Posterior cingulate gyrus (tissue), 11 donors: Measurements from ENCODE around the gene DISC1.
"Not testable (repeated sequence)": the region's sequence is repeated elsewhere in the genome, so short reads cannot be mapped to it uniquely, and the experiment has no call there.

ENCODE experiments used
- DNase-seq, 10 donors: peaks; one replicate each; pipeline versions ENCODE4 v3.0.0 to v3.0.0-alpha.2; 2020 to 2021; ENCODE audit warnings: mixed read lengths in 3 of 10
- intact Hi-C: fragments of 100-400 bp; cut with DNase I; formaldehyde crosslinking; loops from one replicate; pipeline ENCODE4 v1.15.1; 2023

DISC1 gene

DNA sequence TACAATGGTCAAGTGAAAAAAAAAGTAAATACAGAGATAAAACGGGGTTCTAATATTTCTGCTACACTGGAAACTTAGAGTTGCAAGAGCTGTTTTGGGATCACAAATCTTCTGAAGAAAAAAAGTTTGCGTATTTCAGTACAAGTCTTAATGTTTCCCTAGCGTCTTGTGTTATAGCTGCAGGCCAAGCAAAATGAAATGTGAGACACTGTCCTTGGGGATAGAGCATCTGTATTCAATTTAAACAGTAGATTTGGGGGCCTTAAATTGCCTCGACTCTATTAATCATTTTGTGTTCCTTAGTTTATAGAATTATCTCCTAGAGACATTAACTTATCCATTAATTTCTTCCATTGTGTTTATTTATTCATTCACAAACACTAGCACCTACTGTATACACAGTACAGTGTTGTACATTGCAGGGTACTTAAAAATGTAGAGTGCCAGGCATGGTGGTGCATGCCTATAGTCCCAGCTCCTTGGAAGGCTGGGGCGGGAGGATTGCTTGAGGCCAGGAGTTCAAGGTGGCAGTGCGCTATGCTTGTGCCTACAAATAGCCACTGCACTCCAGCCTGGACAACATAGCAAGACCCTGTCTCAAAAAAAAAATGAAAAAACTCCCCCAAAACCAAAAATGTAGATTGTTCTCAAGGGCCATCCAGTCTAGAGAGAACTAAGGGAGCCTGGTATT is 7.9 kb downstream of the DISC1 start:
- DNase-seq, result no peak
- intact Hi-C loops, result no loop called here

DNA sequence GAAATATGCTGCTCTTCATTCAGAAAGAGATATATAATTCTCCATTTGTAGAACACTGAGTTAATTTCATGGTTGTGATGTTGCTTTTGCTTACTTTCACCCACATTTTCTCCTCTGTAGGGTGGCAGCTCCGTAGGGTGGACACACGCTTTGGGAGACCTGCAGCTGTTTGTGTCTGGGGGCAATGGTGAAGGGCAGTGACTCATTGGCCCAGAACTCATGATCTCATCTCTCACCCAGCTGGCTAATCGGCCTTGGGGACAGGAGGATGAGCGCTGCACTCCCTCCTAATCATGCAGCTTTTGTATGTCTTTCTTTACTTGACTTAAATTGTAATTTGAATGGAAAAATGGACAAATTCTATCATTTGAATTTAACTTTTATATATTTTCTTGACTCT is 9.6 kb downstream of the DISC1 start:
- intact Hi-C loops, result no loop called here
- peak in 5 of 10 donors; percentile 40 to 89 (median 48) for DNase-seq

DNA sequence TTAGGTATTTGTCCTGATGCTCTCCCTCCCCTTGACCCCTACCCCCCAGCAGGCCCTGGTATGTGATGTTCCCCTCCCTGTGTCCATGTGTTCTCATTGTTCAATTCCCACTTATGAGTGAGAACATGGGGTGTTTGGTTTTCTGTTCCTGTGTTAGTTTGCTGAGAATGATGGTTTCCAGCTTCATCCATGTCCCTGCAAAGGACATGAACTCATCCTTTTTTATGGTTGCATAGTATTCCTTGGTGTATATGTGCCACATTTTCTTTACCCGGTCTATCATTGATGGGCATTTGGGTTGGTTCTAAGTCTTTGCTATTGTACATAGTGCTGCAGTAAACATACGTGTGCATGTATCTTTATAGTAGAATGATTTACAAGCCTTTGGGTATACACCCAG is 10.3 kb downstream of the DISC1 start:
- intact Hi-C loops, DNase-seq: not testable (repeated sequence)

- intact Hi-C loops, result no loop called here
- no peak for DNase-seq
Measured at GRCh38 chr1:231638647-231639046, 12.1 kb downstream of the DISC1 start.

GRCh38 chr1:231639819-231640218 is 13.2 kb downstream of the DISC1 start:
- intact Hi-C loops, result no loop called here
- no peak for DNase-seq

- intact Hi-C loops, DNase-seq: not testable (repeated sequence)
Measured at GRCh38 chr1:231641444-231641843, 14.9 kb downstream of the DISC1 start.

- DNase-seq, result peak in 2 of 10 donors; percentile 59 to 83
- intact Hi-C loops, result not testable (repeated sequence)
Measured at GRCh38 chr1:231642061-231642460, 15.5 kb downstream of the DISC1 start.

- DNase-seq, result no peak
- intact Hi-C loops, result no loop called here
Measured at GRCh38 chr1:231642618-231643017, 16.0 kb downstream of the DISC1 start.

GRCh38 chr1:231643071-231643934 is 16.7 kb downstream of the DISC1 start:
- intact Hi-C loops, result no loop called here
- peak in 3 of 10 donors; percentile 35 to 76 (median 48) for DNase-seq

DNA sequence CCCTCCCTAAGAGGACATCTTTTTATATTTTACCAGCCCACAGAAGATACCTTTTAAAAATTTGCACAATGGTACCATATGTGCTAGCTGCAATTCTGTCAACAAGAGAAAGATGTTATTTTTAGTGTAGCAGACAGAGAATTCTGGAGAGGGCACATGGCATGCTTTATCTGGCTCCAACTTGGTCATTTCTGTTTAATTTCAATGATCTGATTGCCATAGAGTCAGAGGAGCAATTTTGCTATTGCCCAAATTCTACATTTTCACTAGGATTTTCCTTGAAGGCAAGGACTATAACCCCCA is 17.3 kb downstream of the DISC1 start:
- intact Hi-C loops, result no loop called here
- no peak for DNase-seq

DNA sequence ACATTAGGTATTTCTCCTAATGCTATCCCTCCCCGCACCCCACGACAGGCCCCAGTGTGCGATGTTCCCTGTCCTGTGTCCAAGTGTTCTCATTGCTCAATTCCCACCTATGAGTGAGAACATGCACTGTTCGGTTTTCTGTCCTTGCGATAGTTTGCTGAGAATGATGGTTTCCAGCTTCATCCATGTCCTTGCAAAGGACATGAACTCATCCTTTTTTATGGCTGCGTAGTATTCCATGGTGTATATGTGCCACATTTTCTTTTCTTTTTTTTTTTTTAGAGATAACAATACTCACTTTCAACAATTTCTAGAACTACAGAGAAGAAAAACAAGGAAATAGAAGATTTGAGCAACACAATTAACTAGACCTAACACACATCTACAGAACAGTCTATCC is 19.0 kb downstream of the DISC1 start:
- intact Hi-C loops, DNase-seq: not testable (repeated sequence)

DNA sequence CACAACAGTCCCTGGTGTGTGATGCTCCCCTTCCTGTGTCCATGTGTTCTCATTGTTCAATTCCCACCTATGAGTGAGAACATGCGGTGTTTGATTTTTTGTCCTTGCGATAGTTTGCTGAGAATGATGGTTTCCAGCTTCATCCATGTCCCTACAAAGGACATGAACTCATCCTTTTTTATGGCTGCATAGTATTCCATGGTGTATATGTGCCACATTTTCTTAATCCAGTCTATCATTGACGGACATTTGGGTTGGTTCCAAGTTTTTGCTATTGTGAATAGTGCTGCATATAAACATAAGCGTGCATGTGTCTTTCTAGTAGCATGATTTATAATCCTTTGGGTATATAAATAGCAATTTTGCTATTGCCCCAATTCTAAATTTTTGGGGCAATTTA is 19.6 kb downstream of the DISC1 start:
- intact Hi-C loops, result not testable (repeated sequence)

DNA sequence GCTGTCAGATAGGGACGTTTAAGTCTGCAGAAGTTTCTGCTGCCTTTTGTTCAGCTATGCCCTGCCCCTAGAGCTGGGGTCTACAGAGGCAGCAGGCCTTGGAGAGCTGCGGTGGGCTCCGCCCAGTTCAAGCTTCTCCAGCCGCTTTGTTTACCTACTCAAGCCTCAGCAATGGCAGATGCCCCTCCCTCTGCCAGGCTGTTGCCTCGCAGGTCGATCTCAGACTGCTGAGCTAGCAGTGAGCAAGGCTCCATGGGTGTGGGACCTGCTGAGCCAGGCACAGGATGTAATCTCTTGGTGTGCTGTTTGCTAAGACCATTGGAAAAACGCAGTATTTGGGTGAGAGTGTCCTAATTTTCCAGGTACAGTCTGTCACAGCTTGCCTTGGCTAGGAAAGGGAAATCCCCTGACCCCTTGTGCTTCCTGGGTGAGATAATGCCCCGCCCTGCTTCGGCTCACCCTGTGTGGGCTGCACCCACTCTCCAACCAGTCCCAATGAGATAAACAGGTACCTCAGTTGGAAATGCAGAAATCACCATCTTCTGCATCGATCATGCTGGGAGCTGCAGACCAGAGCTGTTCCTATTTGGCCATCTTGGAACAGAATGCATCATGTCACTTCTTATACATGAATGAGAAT is 25.2 kb downstream of the DISC1 start:
- intact Hi-C loops, DNase-seq: not testable (repeated sequence)

More for the DNA sequence above, 19.6 kb downstream of the DISC1 start:
- not testable (repeated sequence) for DNase-seq

DNA sequence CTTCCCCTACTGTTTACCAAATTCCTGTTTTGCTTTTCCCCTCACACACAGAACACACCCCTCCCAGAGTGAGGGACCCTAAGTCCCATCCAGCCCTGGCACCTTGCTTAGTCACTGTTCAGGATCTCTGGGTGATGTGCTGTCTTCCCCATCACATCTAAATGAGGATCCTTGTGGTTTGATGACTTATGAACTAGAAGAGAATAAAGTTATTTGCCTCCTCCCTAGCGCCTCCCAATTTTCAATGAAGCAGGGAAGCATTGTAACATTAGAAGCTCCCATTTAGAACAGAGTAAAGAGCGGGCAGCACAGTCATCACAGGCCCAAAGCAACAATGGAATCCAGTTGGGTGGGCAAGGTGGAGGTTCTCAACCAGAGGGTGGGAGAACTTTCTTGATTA is 27.0 kb downstream of the DISC1 start:
- DNase-seq, result no peak

DNA sequence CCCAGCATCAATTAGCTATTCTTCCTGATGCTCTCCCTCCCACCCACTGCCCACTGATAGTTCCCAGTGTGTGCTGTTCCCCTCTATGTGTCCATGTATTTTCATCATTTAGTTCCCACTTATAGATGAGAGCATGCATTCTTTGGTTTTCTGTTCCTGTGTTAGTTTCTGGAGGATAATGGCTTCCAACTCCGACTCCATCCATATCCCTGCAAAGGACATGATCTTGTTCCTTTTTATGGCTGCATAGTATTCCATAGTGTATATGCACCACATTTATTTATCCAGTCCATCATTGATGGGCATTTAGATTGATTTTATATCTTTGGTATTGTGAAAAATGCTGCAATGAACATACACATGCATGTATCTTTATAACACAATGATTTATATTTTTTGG is 30.2 kb downstream of the DISC1 start:
- intact Hi-C loops, result no loop called here
- no peak for DNase-seq

More for the DNA sequence above, 27.0 kb downstream of the DISC1 start:
- intact Hi-C loops, result no loop called here

- intact Hi-C loops, DNase-seq: not testable (repeated sequence)
Measured at GRCh38 chr1:231658223-231658622, 31.6 kb downstream of the DISC1 start.

- no peak for DNase-seq
- intact Hi-C loops, result no loop called here
Measured at GRCh38 chr1:231660198-231660597, 33.6 kb downstream of the DISC1 start.

GRCh38 chr1:231663211-231663792 is 36.7 kb downstream of the DISC1 start:
- DNase-seq, result no peak
- intact Hi-C loops, result no loop called here

GRCh38 chr1:231665101-231665500 is 38.5 kb downstream of the DISC1 start:
- intact Hi-C loops, result no loop called here
- DNase-seq, result no peak

DNA sequence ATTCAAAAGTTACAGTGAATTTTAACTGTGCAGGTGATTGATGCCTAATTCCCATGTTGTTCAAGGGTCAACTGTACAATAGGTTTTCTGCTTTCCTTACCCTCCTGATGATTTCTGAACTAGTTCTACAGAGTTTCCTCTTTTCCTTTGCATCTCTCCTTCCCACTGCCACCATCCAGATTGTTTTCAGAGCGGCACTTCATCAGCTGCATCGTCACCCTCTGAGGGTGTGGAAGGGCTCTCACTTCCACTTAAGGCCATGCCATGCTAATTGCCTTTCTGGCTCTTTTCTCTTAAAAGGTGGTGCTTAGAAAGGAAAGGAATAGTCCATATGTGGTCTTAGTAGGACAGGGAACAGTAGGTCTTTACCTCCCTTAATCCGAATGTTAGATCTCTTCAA is 39.1 kb downstream of the DISC1 start:
- intact Hi-C loops, result no loop called here
- DNase-seq, result no peak
